BE2C (cell line): ENCODE results near the gene GFM1.

Source experiments
- DNase-seq: peaks from one replicate; pipeline ENCODE4 v3.0.0-alpha.2; 2020
- H3K27me3 ChIP-seq: fragments of 250-450 bp; sonication (Bioruptor Pico); 2 replicates; pipeline ENCODE4 v1.5.1; 2020; ENCODE audit warnings: mild to moderate bottlenecking
- H3K36me3 ChIP-seq: fragments of 250-450 bp; sonication (Bioruptor Pico); 2 replicates; pipeline ENCODE4 v1.5.1; 2020; ENCODE audit warnings: mild to moderate bottlenecking
- H3K4me1 ChIP-seq: fragments of 250-450 bp; sonication (Bioruptor Pico); 2 replicates; pipeline ENCODE4 v1.5.1; 2020
- H3K4me3 ChIP-seq: 2 replicates; pipeline ENCODE4 v1.5.1; 2011; ENCODE audit warnings: low read depth, low read length
- H3K9me3 ChIP-seq: fragments of 250-450 bp; sonication (Bioruptor Pico); 2 replicates; pipeline ENCODE4 v1.5.1; 2020
- CTCF ChIP-seq: IDR thresholded peaks from 2 replicates; pipeline ENCODE4 v1.5.1; 2012; ENCODE audit warnings: mild to moderate bottlenecking, low read depth, low read length

The GFM1 gene

GRCh38 chr3:158658889-158659288 lies 14.6 kb downstream of the GFM1 start:
- TF ChIP-seq CTCF = no peak
- Histone ChIP-seq H3K36me3 (peaks cover 72% of the 10 kb centered on the region), H3K4me3 (no peak overlapping the region), H3K27me3 (no peaks in the 10 kb centered on the region), H3K4me1 (no peaks in the 10 kb centered on the region), H3K9me3 (no peaks in the 10 kb centered on the region)
- DNase-seq = no peak

GRCh38 chr3:158659454-158660237 lies 15.3 kb downstream of the GFM1 start:
- H3K4me3 ChIP-seq = no peak overlapping the region
- peak; percentile 84 for TF ChIP-seq CTCF
- DNase-seq = peak; percentile 57
- no peaks in the 10 kb centered on the region for H3K27me3 ChIP-seq
- peaks cover 74% of the 10 kb centered on the region for H3K36me3 ChIP-seq
- no peaks in the 10 kb centered on the region for H3K9me3 ChIP-seq
- no peaks in the 10 kb centered on the region for H3K4me1 ChIP-seq

GRCh38 chr3:158660711-158661110 lies 16.4 kb downstream of the GFM1 start:
- Histone ChIP-seq H3K27me3 (no peaks in the 10 kb centered on the region), H3K4me1 (no peaks in the 10 kb centered on the region), H3K4me3 (no peak overlapping the region), H3K9me3 (no peaks in the 10 kb centered on the region), H3K36me3 (peaks cover 76% of the 10 kb centered on the region)
- no peak for TF ChIP-seq CTCF
- no peak for DNase-seq

GRCh38 chr3:158663246-158663645 lies 18.9 kb downstream of the GFM1 start:
- H3K9me3 ChIP-seq = no peaks in the 10 kb centered on the region
- no peak overlapping the region for H3K4me3 ChIP-seq
- DNase-seq = no peak
- H3K4me1 ChIP-seq = no peaks in the 10 kb centered on the region
- peaks cover 82% of the 10 kb centered on the region for H3K36me3 ChIP-seq
- no peak for TF ChIP-seq CTCF
- H3K27me3 ChIP-seq = no peaks in the 10 kb centered on the region

- H3K36me3 ChIP-seq = peaks cover 86% of the 10 kb centered on the region
- no peaks in the 10 kb centered on the region for H3K9me3 ChIP-seq
- H3K4me1 ChIP-seq = no peaks in the 10 kb centered on the region
- H3K4me3 ChIP-seq = no peak overlapping the region
- no peak for DNase-seq
- H3K27me3 ChIP-seq = no peaks in the 10 kb centered on the region
- no peak for TF ChIP-seq CTCF
Measured at GRCh38 chr3:158663832-158664231, 19.5 kb downstream of the GFM1 start.

- no peak for TF ChIP-seq CTCF
- Histone ChIP-seq H3K27me3 (no peaks in the 10 kb centered on the region), H3K4me1 (no peaks in the 10 kb centered on the region), H3K9me3 (no peaks in the 10 kb centered on the region), H3K4me3 (no peak overlapping the region), H3K36me3 (peaks cover 71% of the 10 kb centered on the region)
- DNase-seq = no peak
Measured at GRCh38 chr3:158666416-158666815, 22.1 kb downstream of the GFM1 start.
